HFF-Myc (cell line): Measurements from ENCODE around the gene LAPTM4A.

Experiments
- DNase-seq: peaks from one replicate; pipeline ENCODE4 v3.0.0-alpha.2; 2011; ENCODE audit warnings: low read depth; ENCODE audit errors: extremely low read depth
- H3K4me3 ChIP-seq: replicated peaks from 2 replicates; pipeline ENCODE4 v1.5.1; 2011; ENCODE audit warnings: low read depth, mild to moderate bottlenecking, control low read depth, low read length
- TF ChIP-seq, protein P1 (sequence below): IDR thresholded peaks from 2 replicates; pipeline ENCODE4 v1.5.1; 2012; ENCODE audit warnings: mild to moderate bottlenecking, low read depth, low read length, control low read depth; ENCODE audit errors: missing control alignments

Gene LAPTM4A

DNA sequence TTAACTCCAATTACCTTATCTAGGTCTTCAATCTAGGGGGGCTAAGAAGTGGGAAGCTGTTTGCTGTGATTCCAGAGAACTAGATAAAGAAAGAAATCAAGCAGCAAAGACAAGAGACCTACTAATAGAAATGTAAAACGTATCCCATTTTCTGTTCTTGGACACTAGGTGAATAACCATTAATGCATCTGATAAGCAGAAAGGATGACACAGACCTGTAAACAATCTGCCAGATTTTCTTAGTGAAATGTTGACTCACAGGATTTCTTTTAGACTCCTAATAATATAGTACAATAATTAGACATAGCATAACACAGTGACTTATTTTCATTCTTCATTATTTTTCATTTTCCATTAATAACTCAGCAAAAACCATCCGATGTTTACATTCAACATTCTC is 62.8 kb downstream of the LAPTM4A start:
- no peak for DNase-seq
- TF ChIP-seq, protein P1, sequence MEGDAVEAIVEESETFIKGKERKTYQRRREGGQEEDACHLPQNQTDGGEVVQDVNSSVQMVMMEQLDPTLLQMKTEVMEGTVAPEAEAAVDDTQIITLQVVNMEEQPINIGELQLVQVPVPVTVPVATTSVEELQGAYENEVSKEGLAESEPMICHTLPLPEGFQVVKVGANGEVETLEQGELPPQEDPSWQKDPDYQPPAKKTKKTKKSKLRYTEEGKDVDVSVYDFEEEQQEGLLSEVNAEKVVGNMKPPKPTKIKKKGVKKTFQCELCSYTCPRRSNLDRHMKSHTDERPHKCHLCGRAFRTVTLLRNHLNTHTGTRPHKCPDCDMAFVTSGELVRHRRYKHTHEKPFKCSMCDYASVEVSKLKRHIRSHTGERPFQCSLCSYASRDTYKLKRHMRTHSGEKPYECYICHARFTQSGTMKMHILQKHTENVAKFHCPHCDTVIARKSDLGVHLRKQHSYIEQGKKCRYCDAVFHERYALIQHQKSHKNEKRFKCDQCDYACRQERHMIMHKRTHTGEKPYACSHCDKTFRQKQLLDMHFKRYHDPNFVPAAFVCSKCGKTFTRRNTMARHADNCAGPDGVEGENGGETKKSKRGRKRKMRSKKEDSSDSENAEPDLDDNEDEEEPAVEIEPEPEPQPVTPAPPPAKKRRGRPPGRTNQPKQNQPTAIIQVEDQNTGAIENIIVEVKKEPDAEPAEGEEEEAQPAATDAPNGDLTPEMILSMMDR = no peak
- peak overlapping the region; percentile 77 for H3K4me3 ChIP-seq

DNA sequence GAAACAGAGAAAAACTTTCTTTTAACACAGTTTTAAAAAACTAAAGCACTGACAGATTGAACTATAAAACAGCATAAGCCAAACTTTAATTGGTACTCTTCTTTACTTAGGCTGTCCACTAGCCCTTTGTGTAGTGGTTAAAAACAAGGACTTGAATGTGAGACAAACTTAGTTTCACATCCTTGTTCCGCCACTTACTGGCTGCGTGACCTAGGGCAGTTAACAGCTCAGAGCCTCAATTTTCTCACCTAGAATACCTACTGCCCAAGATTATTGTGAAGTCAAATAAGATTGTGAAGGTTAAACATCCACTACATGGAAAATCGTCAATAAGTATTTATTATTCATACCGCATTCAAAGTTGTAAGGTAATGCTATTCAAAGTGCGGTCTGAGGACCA is 63.5 kb downstream of the LAPTM4A start:
- DNase-seq = no peak
- TF ChIP-seq, protein P1 = no peak
- H3K4me3 ChIP-seq = peak overlapping the region; percentile 77
